ENCODE data around the gene STK11. TPM values are rescaled to one million over a fixed set of nuclear protein-coding genes. Genes with fewer than 3 reads are reported as not detected.

Gene STK11
- total and polyA plus RNA-seq, 2 experiments from 2014 or later: 19.4 to 96.5 TPM

- no peak for TF ChIP-seq REST (IDR thresholded peaks at IDR 0.05; ENCODE audit: unreplicated experiment)
- TF ChIP-seq ZNF114 (CRISPR knock-in tag; IDR thresholded peaks at IDR 0.05): no peak
- TF ChIP-seq NANOG (IDR thresholded peaks at IDR 0.05; ENCODE audit: borderline replicate concordance): no peak
- no peak for TF ChIP-seq CREB1 (CRISPR knock-in tag; IDR thresholded peaks at IDR 0.05; ENCODE audit: low read depth)
These were observed 42.2 kb downstream of the STK11 start (continued) for GRCh38 chr19:1247748-1248138.

DNA sequence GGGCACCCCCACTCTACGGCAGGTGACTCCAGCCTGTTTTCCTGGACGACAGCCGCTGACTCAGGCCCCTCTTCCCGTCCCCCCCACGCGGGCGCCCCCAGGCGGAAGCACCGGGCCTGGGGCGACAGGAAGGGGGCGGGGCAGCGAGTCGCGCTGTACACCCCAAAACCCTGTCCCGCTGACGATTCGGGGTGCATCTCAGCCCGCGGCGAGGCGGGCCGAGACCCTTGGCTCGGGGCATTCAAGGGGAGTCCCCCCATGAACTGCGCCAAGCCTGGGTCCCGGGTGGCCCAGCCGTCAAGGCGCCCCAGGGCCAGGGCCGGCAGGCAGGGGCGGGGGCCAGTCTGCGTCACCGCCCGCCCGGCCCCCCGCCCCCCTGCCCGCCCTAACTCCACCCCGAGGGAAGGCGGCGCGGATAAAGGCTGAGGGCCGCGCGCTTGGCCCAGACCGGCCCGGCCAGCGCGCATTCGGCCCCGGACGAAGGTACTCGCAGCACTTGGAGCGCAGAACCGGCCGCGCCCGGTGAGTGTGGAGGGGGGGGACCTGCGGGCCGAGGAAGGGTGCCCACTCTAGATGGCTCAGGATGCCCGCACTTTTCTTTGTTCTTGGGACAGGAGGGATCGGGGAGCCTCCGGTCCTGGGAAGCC, 42.7 kb downstream of the STK11 start, which contains the start of gene MIDN:
TSS of gene MIDN (plus strand) at position 445 of the 647 bp plus-strand sequence. CDS start 1,714 bp downstream, outside the sequence.
- ATAC-seq (peak; percentile 26), DNase-seq (ENCODE audit: low spot score) (peak; percentile 84)
- no peak within 1 kb of the TSS for H2AFZ ChIP-seq
- H3F3A ChIP-seq (replicated peaks; ENCODE audit: low read depth): peaks cover 9% of the 10 kb centered on the region
- peak within 1 kb of the TSS; percentile 78 for H3K4me2 ChIP-seq
- no peaks in the 10 kb centered on the region for H3K36me3 ChIP-seq (ENCODE audit: insufficient read depth)
- peak within 1 kb of the TSS; percentile 84 for H3K4me3 ChIP-seq
- Mint-ChIP-seq H3K9me3 (no peaks in the 10 kb centered on the region; the same call in 2 of the 3 replicates), H3K27me3 (ENCODE audit: insufficient read depth, low read depth, poor library complexity) (peaks cover 16% of the 10 kb centered on the region), H3K4me1 (peaks cover 5% of the 10 kb centered on the region; the same call in 2 of the 3 replicates), H3K27ac (peak within 1 kb of the TSS; percentile 96), H3K4me3 (peak within 1 kb of the TSS; percentile 78), H3K36me3 (ENCODE audit: low read depth) (peaks cover 24% of the 10 kb centered on the region; the same call in 2 of the 3 replicates)
- H4K20me1 ChIP-seq (replicated peaks; ENCODE audit: insufficient read depth): peaks cover 11% of the 10 kb centered on the region
- H3K27me3 ChIP-seq (ENCODE audit: insufficient read depth): no peaks in the 10 kb centered on the region
- peaks cover 26% of the 10 kb centered on the region for H3K79me2 ChIP-seq (replicated peaks; ENCODE audit: insufficient read depth)
- peak within 1 kb of the TSS; percentile 94 for H3K27ac ChIP-seq (ENCODE audit: low read depth)
- H3K9me2 ChIP-seq (ENCODE audit: insufficient read depth): no peaks in the 10 kb centered on the region
- peaks cover 3% of the 10 kb centered on the region; the same call in 1 of the 2 replicates for H3K4me1 ChIP-seq (ENCODE audit: insufficient read depth)
- no peak for TF ChIP-seq JUNB (IDR thresholded peaks at IDR 0.05; ENCODE audit: unreplicated experiment)
- no peak for TF ChIP-seq EZH2 (IDR thresholded peaks at IDR 0.05; ENCODE audit: low read depth, unreplicated experiment)
- no peak for TF ChIP-seq NANOG (IDR thresholded peaks at IDR 0.05; ENCODE audit: borderline replicate concordance)
- TF ChIP-seq ETS1 (IDR thresholded peaks at IDR 0.05): no peak; the same call in 1 of the 2 replicates
- TF ChIP-seq REST (IDR thresholded peaks at IDR 0.05; ENCODE audit: unreplicated experiment): no peak
- TF ChIP-seq, protein P1, sequence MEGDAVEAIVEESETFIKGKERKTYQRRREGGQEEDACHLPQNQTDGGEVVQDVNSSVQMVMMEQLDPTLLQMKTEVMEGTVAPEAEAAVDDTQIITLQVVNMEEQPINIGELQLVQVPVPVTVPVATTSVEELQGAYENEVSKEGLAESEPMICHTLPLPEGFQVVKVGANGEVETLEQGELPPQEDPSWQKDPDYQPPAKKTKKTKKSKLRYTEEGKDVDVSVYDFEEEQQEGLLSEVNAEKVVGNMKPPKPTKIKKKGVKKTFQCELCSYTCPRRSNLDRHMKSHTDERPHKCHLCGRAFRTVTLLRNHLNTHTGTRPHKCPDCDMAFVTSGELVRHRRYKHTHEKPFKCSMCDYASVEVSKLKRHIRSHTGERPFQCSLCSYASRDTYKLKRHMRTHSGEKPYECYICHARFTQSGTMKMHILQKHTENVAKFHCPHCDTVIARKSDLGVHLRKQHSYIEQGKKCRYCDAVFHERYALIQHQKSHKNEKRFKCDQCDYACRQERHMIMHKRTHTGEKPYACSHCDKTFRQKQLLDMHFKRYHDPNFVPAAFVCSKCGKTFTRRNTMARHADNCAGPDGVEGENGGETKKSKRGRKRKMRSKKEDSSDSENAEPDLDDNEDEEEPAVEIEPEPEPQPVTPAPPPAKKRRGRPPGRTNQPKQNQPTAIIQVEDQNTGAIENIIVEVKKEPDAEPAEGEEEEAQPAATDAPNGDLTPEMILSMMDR (conservative IDR thresholded peaks at IDR 0.05; ENCODE audit: low read depth in 2 of 2): peak; percentile 37 to 64
- no peak for TF ChIP-seq ZNF331 (CRISPR knock-in tag; IDR thresholded peaks at IDR 0.05; ENCODE audit: low read depth)
- TF ChIP-seq CREB1 (CRISPR knock-in tag; IDR thresholded peaks at IDR 0.05; ENCODE audit: low read depth): peak; percentile 76
- TF ChIP-seq POLR2AphosphoS5 (IDR thresholded peaks at IDR 0.05; ENCODE audit: low read depth): peak; percentile 93
- TF ChIP-seq STAT1 (IDR thresholded peaks at IDR 0.05; ENCODE audit: unreplicated experiment): no peak
- no peak for TF ChIP-seq EZH2phosphoT487 (IDR thresholded peaks at IDR 0.05; ENCODE audit: unreplicated experiment)

All from GM23338 (cell line).